LNCAP (cell line): ENCODE data around the gene FASTKD2.

ENCODE experiments used
- CTCF ChIP-seq: fragments of 450-650 bp; IDR thresholded peaks from 2 replicates; pipeline ENCODE4 v1.5.1; 2017; ENCODE audit warnings: mild to moderate bottlenecking

Gene FASTKD2

GRCh38 chr2:206832873-206833272 is 67.5 kb downstream of the FASTKD2 start:
- no peak for TF ChIP-seq CTCF

- no peak for TF ChIP-seq CTCF
Observed at GRCh38 chr2:206833291-206833690, 67.9 kb downstream of the FASTKD2 start.

- no peak for TF ChIP-seq CTCF
Observed at GRCh38 chr2:206836722-206837121, 71.3 kb downstream of the FASTKD2 start.

GRCh38 chr2:206837775-206838174 is 72.4 kb downstream of the FASTKD2 start:
- no peak for TF ChIP-seq CTCF

- TF ChIP-seq CTCF: no peak
Observed at GRCh38 chr2:206838690-206839089, 73.3 kb downstream of the FASTKD2 start.

GRCh38 chr2:206840999-206841398 is 75.6 kb downstream of the FASTKD2 start:
- TF ChIP-seq CTCF: no peak
